HK-2 (cell line): ENCODE measurements around the gene ZNF441.
"Not testable (repeated sequence)": the region's sequence is repeated elsewhere in the genome, so short reads cannot be mapped to it uniquely, and the experiment has no call there.

ENCODE experiments used
- DNase-seq: peaks from one replicate; pipeline ENCODE4 v3.0.0-alpha.2; 2018; ENCODE audit not compliant: unreplicated experiment

The ZNF441 gene

GRCh38 chr19:11780431-11781020 is 13.7 kb downstream of the ZNF441 start:
- DNase-seq: no peak

DNA sequence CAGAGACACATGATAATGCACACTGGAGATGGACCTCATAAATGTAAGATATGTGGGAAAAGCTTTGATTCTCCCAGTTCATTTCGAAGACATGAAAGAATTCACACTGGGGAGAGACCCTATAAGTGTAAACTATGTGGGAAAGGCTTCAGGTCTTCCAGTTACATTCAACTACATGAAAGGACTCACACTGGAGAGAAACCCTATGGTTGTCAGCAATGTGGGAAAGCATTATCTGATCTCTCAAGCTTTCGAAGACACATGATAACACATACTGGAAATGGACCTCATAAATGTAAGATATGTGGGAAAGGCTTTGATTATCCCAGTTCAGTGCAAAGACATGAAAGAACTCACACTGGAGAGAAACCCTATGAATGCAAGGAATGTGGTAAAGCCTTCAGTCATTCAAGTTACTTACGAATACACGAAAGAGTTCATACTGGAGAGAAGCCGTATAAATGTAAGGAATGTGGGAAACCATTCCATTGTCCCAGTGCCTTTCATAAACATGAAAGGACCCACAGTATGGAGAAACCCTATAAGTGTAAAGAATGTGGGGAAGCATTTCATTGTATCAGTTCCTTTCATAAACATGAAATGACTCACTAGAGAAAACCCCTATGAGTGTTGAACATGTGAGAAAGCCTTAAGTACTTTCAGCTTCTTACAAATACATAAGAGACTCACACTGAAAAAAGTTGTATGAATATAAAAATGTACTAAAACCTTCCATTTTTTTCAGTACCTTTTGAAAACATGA is 14.7 kb downstream of the ZNF441 start:
- DNase-seq: no peak

- no peak for DNase-seq
These were observed 17.0 kb downstream of the ZNF441 start for GRCh38 chr19:11783767-11784166.

DNA sequence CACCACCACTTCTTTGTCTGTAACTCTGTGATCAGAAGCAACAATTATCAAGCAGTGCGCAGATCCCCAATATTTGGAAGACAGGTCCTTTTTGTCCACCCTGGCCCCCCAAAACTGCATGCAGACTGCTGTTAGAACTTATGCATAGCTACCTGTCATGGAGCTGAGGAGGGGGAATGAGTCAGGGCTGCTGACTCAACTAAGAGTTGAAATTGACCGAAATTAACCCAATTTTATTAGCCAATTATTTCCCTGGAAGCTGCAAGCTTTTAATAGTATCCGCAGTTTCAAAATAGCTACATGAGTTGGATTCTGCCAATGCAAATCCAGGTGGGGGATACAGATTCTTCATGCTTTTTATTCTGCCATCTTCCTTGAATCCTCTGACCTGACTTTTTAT is 17.6 kb downstream of the ZNF441 start:
- DNase-seq: no peak

DNA sequence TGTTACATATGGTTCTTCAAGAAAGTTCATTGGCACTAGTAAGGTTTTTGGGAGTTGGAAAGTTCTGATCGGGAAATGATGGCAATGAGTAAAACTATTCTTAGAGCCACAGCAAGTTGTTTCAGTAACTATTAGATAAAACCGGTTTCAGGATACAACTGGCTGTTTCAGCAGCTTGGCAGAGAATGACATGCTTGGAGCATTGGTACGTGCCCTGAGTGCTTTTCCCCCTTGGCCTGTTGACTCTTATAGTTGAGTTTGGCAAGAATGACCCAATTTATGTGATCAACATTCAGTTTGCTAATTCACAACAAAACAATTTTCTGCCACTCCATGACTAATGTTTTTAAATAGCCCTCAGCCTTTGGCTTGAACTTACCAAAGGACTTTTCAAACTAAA is 20.7 kb downstream of the ZNF441 start:
- no peak for DNase-seq

GRCh38 chr19:11792942-11793341 is 26.1 kb downstream of the ZNF441 start:
- no peak for DNase-seq

- DNase-seq: peak; percentile 61
These were observed 30.7 kb downstream of the ZNF441 start for GRCh38 chr19:11797491-11797890.

- peak; percentile 83 for DNase-seq
These were observed 31.9 kb downstream of the ZNF441 start, which contains the start of gene ZNF491 for GRCh38 chr19:11798391-11799330. TSS of gene ZNF491 (plus strand) at chr19:11798523. CDS start at chr19:11805954, 7,431 bp downstream.

DNA sequence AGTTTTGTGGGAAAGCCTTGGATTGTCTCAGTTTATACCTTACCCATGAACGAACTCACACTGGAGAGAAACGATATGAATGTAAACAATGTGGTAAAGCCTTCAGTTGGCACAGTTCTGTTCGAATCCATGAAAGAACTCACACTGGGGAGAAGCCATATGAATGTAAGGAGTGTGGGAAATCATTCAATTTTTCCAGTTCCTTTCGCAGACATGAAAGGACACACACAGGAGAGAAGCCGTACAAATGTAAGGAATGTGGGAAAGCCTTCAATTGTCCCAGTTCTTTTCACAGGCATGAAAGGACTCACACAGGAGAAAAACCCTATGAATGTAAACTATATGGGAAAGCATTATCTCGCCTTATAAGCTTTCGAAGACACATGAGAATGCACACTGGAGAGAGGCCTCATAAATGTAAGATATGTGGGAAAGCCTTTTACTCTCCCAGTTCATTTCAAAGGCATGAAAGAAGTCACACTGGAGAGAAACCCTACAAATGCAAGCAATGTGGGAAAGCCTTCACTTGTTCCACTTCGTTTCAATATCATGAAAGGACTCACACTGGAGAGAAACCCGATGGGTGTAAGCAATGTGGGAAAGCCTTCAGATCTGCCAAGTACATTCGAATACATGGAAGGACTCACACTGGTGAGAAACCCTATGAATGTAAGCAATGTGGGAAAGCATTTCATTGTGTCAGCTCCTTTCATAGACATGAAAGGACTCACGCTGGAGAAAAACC is 39.7 kb downstream of the ZNF441 start:
- no peak for DNase-seq

- no peak for DNase-seq
These were observed 40.2 kb downstream of the ZNF441 start for GRCh38 chr19:11807099-11807380.

DNA sequence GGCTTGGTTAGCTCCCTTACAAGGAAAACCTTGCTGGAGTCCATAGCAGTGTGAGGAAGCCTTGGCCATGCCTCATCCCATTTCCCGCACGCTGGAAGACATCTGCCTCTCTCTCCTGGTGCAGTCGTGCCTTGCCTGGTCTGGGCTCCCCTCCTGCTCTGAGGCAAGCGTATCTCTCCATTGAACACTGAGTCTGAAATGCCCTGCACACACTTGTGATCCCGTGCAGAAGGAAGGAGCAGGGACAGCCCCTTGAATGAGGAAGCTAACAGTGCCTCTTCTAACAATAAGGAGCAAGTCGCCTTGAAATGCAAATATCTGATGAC is 46.9 kb downstream of the ZNF441 start:
- no peak for DNase-seq

DNA sequence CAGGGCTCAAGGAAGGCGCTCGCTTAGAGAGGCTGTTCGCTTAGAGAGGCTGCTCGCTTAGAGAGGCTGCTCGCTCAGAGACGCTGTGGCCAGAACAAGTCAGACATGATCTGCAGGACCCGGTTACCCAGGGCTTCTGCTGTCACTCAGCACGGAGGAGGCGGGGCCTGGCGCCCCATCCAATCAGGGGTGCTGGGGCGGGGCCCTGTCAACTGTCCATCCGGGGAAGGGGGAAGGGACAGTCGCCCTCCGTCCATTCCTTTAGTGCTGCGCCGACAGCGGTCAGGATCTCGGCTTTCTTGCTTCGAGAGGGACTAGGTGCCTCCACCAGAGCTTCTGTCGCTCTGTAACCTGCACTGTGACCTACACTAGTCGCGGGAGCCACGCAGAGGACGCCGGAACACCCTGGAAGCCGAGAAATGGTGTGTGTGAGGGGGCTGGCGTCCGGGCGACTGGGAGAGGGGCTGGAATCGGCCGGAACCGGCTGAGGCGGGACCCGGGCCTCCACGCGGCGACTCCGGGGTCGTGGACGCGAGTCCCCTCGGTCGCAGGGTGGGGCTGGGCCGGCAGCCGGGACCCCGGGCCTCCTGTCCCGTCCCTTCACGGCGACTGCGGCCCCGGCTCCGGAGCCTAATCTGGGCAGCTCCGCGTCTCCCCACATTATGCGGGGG is 47.4 kb downstream of the ZNF441 start, which contains the start of gene ZNF440:
TSS of gene ZNF440 (plus strand) at position 245 of the 671 bp plus-strand sequence. CDS start at position 420, 175 bp downstream.
- DNase-seq: peak; percentile 93

- no peak for DNase-seq
These were observed 47.9 kb downstream of the ZNF441 start for GRCh38 chr19:11814700-11815035.

- DNase-seq: peak; percentile 29
These were observed 54.8 kb downstream of the ZNF441 start for GRCh38 chr19:11821474-11822109.

DNA sequence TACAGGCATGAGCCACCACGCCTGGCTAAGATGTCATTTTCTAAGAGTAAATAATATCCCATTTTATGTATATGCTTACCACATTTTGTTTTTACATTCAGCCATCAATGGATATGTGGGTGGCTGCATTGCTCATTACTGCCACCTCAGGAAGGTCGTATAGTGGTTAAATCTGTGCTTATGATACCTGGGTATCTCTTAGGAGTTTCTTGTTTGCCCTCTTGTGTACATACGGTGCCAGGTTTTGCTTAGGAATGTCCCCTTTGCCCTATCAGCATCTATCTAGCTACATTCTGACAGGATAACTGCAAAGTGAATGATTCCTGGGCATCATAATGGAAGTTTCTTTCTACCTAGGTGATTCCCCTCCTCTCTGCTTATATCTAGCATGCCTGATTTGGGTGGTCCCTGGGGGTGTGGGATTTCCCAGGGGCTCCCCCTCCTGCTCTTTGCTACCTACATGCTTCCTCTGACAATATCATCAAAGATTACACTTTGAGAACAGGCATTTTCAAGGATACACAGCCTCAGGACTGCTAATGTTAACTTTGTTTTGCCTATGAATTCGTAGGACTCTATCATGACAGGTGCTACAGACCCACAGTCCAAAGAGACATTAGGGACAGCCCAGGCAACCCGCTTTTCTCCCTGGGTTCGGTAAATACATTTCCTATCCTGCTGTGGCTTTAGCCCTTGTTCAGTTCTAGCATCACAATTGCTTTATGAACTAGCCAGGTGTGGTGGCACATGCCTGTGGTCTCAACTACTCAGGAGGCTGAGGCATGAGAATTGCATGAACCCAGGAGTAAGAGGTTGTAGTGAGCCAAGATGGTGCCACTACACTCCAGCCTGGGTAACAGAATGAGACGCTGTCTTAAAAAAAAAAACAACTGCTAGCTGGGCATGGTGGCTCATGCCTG is 62.4 kb downstream of the ZNF441 start:
- not testable (repeated sequence) for DNase-seq

DNA sequence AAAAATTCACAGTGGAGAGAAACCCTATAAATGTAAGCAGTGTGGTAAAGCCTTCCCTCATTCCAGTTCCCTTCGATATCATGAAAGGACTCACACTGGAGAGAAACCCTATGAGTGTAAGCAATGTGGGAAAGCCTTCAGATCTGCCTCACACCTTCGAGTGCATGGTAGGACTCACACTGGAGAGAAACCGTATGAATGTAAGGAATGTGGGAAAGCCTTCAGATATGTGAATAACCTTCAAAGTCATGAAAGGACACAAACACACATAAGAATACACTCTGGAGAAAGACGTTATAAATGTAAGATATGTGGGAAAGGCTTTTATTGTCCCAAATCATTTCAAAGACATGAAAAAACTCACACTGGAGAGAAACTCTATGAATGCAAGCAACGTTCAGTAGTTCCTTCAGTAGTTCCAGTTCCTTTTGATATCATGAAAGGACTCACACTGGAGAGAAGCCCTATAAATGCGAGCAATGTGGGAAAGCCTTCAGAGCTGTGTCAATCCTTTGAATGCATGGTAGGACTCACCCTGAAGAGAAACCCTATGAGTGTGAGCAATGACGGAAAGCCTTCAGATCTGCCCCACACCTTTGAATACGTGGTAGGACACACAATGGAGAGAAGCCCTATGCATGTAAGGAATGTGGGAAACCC is 65.6 kb downstream of the ZNF441 start:
- no peak for DNase-seq

- no peak for DNase-seq
These were observed 66.7 kb downstream of the ZNF441 start for GRCh38 chr19:11833541-11833940.
